B cell (primary cell): ENCODE data around the gene C10orf90. TPM values are rescaled to one million over a fixed set of nuclear protein-coding genes. Genes with fewer than 3 reads are reported as not detected.

ENCODE experiments used
- ATAC-seq: fragments of 200-7000 bp; cut with Tn5 transposase; one replicate; pipeline ENCODE4 v1.10.0; 2021; ENCODE audit warnings: low read depth, mild to moderate bottlenecking, moderate number of reproducible peaks, moderate library complexity
- CTCF ChIA-PET: fragments of 350-600 bp; sonication (Branson Sonifier 250); formaldehyde crosslinking; loops from one replicate; lab custom pipeline; 2021; ENCODE audit warnings: antibody characterized with exemption, inconsistent platforms; lab: Charles Lee
- POLR2A ChIA-PET: fragments of 350-600 bp; sonication (Branson Sonifier 250); formaldehyde crosslinking; loops from one replicate; lab custom pipeline; 2021; ENCODE audit warnings: antibody characterized with exemption; lab: Charles Lee
- DNase-seq: peaks from one replicate; pipeline ENCODE4 v3.0.0; 2013
- H2AFZ ChIP-seq: 2 replicates; pipeline ENCODE4 v1.6.1; 2012; ENCODE audit warnings: mild to moderate bottlenecking, low read depth, low read length; ENCODE audit not compliant: insufficient read depth, poor library complexity, severe bottlenecking
- H3K27ac ChIP-seq, 2 donors: 1 replicate in 1 of 2; 2 replicates in 1 of 2; pipeline ENCODE4 v1.5.1; 2012 to 2013; ENCODE audit warnings: low read length in 2 of 2, mild to moderate bottlenecking in 2 of 2, moderate library complexity in 1 of 2
- H3K27me3 ChIP-seq, 4 experiments: fragments of 200-600 bp in 1 of 4; sonication (generic) in 1 of 4; replicated peaks in 1 of 4; 1 replicate in 2 of 4; 2 replicates in 2 of 4; pipeline versions ENCODE4 v1.6.1 to v1.7.0; 2013 to 2016; ENCODE audit warnings: low read length in 3 of 4, mild to moderate bottlenecking in 2 of 4, mixed read lengths in 1 of 4, moderate library complexity in 1 of 4; ENCODE audit not compliant: insufficient read depth in 4 of 4, control insufficient read depth in 3 of 4; ENCODE audit errors: control extremely low read depth in 1 of 4
- H3K36me3 ChIP-seq, 2 experiments: replicated peaks in 1 of 2; 1 replicate in 1 of 2; 2 replicates in 1 of 2; pipeline versions ENCODE4 v1.6.1 to v1.7.1; 2013; ENCODE audit warnings: low read length in 1 of 2; ENCODE audit not compliant: insufficient read depth in 2 of 2, control insufficient read depth in 1 of 2; ENCODE audit errors: control extremely low read depth in 1 of 2, extremely low read depth in 1 of 2
- H3K4me1 ChIP-seq, 2 donors: fragments of 200-600 bp in 1 of 2; sonication (generic) in 1 of 2; 1 replicate in 1 of 2; 2 replicates in 1 of 2; pipeline versions ENCODE4 v1.5.1 to v1.6.1; 2013 to 2017; ENCODE audit warnings: low read length in 2 of 2; ENCODE audit not compliant: control insufficient read depth in 2 of 2, insufficient read depth in 2 of 2
- H3K4me2 ChIP-seq: replicated peaks from 2 replicates; pipeline ENCODE3; 2012; ENCODE audit warnings: mild to moderate bottlenecking, low read depth, low read length; ENCODE audit not compliant: poor library complexity, severe bottlenecking
- H3K4me3 ChIP-seq, 5 experiments: fragments of 200-600 bp in 1 of 5; sonication (generic) in 1 of 5; 1 replicate in 3 of 5; 2 replicates in 2 of 5; pipeline versions ENCODE4 v1.5.1 to v1.7.0; 2011 to 2016; ENCODE audit warnings: low read length in 4 of 5, mild to moderate bottlenecking in 4 of 5, low read depth in 2 of 5, control low read depth in 1 of 5, moderate library complexity in 1 of 5; ENCODE audit not compliant: insufficient read depth in 1 of 5; ENCODE audit errors: control extremely low read depth in 1 of 5, extremely low read depth in 1 of 5
- H3K79me2 ChIP-seq: fragments of 200-600 bp; sonication (generic); one replicate; pipeline ENCODE4 v1.6.0; 2016; ENCODE audit warnings: low read length; ENCODE audit not compliant: control insufficient read depth, insufficient read depth
- H3K9ac ChIP-seq: fragments of 200-600 bp; sonication (generic); 2 replicates; pipeline ENCODE4 v1.6.1; 2017; ENCODE audit warnings: mild to moderate bottlenecking, low read length, moderate library complexity
- H3K9me3 ChIP-seq, 3 donors: one replicate each; pipeline versions ENCODE4 v1.6.1 to v1.7.1; 2013; ENCODE audit warnings: low read length in 2 of 3; ENCODE audit not compliant: control insufficient read depth in 2 of 3, insufficient read depth in 1 of 3; ENCODE audit errors: control extremely low read depth in 1 of 3
- H4K20me1 ChIP-seq: 2 replicates; pipeline ENCODE4 v1.6.0; 2012; ENCODE audit warnings: mild to moderate bottlenecking, low read length; ENCODE audit not compliant: insufficient read depth, control insufficient read depth, poor library complexity, severe bottlenecking
- H3K27ac Mint-ChIP-seq: one replicate; pipeline ENCODE4 v1.8.0; 2021; ENCODE audit warnings: mixed read lengths
- H3K27me3 Mint-ChIP-seq: one replicate; pipeline ENCODE4 v1.8.0; 2021; ENCODE audit warnings: mixed read lengths
- H3K4me1 Mint-ChIP-seq: one replicate; pipeline ENCODE4 v1.8.0; 2021; ENCODE audit warnings: mixed read lengths
- H3K4me3 Mint-ChIP-seq: one replicate; pipeline ENCODE4 v1.8.0; 2021; ENCODE audit warnings: mixed read lengths
- H3K9me3 Mint-ChIP-seq: one replicate; pipeline ENCODE4 v1.8.0; 2022; ENCODE audit warnings: mixed read lengths; ENCODE audit not compliant: insufficient read depth
- CTCF ChIP-seq: fragments of 200-600 bp; IDR thresholded peaks from one replicate; pipeline ENCODE4 v1.8.0; 2022; ENCODE audit warnings: antibody characterized with exemption, mild to moderate bottlenecking
- EZH2 ChIP-seq: IDR thresholded peaks from 2 replicates; pipeline ENCODE4 v1.6.1; 2012; ENCODE audit warnings: borderline replicate concordance, low read depth, mild to moderate bottlenecking, moderate library complexity, low read length; ENCODE audit not compliant: insufficient read depth, poor library complexity, severe bottlenecking
- WGBS: methylation state at CpG from one replicate; pipeline ENCODE4 v1.1.5; 2013; ENCODE audit warnings: missing lambda C conversion rate; ENCODE audit not compliant: insufficient coverage; 5-methylcytosine and 5-hydroxymethylcytosine counted together
- intact Hi-C: fragments of 100-400 bp; cut with micrococcal nuclease; formaldehyde crosslinking; loops from one replicate; pipeline ENCODE4 v1.10.0; 2022
- polyA plus RNA-seq: library from polyadenylated mRNA; depleted of rRNA; stranded (reverse); fragments of >200 nt; gene quantifications from 2 replicates; pipeline ENCODE4 v1.2.3, GENCODE V29; 2012
- total RNA-seq, 2 donors: library from RNA; stranded (reverse); fragments of 120-200 nt in 1 of 2; gene quantifications; 1 replicate in 1 of 2; 2 replicates in 1 of 2; pipeline versions ENCODE4 v1.2.3 to v1.2.4, GENCODE V29; 2013 to 2022

C10orf90 gene
- total and polyA plus RNA-seq, 2 donors (not counting 1 experiment from before 2014, with no cell fraction given): not detected

GRCh38 chr10:126685756-126686155 is 15.3 kb upstream of the C10orf90 start:
- no peaks in the 10 kb centered on the region for H3K27me3 ChIP-seq
- H3K4me2 ChIP-seq: no peak overlapping the region
- no peak overlapping the region for H3K4me3 ChIP-seq
- ATAC-seq (no peak), DNase-seq (no peak)
- intact Hi-C loops: no loop called here
- no peak overlapping the region for H3K9ac ChIP-seq
- TF ChIP-seq CTCF (no peak), EZH2 (no peak)
- Mint-ChIP-seq H3K4me1 (no peaks in the 10 kb centered on the region), H3K27ac (no peak overlapping the region), H3K4me3 (no peak overlapping the region), H3K27me3 (no peaks in the 10 kb centered on the region), H3K9me3 (peaks cover 3% of the 10 kb centered on the region)
- no peak overlapping the region for H3K27ac ChIP-seq
- no peaks in the 10 kb centered on the region for H4K20me1 ChIP-seq
- no peaks in the 10 kb centered on the region for H3K79me2 ChIP-seq
- WGBS: 97% methylated on average over 3 of the region's 4 CpGs
- no peak overlapping the region for H2AFZ ChIP-seq
- peaks cover 0 to 28% (median 0%) of the 10 kb centered on the region in 3 donors for H3K9me3 ChIP-seq
- H3K4me1 ChIP-seq: no peaks in the 10 kb centered on the region
- ChIA-PET POLR2A (no interaction called here), CTCF (no interaction called here)
- H3K36me3 ChIP-seq: no peaks in the 10 kb centered on the region

- no peak for ATAC-seq
- H3K27ac Mint-ChIP-seq: no peak overlapping the region
- Histone ChIP-seq H3K27me3 (no peaks in the 10 kb centered on the region), H2AFZ (no peak overlapping the region), H3K79me2 (no peaks in the 10 kb centered on the region), H4K20me1 (no peaks in the 10 kb centered on the region), H3K9me3 (peaks cover 0 to 23% (median 0%) of the 10 kb centered on the region in 3 donors), H3K27ac (no peak overlapping the region), H3K4me2 (no peak overlapping the region), H3K4me1 (no peaks in the 10 kb centered on the region), H3K9ac (no peak overlapping the region), H3K36me3 (no peaks in the 10 kb centered on the region), H3K4me3 (no peak overlapping the region)
- 100% methylated on average over 1 of the region's 3 CpGs for WGBS
- CTCF ChIA-PET: no interaction called here
- no peak for TF ChIP-seq EZH2
- no peak for TF ChIP-seq CTCF
- no peak for DNase-seq
- no peak overlapping the region for H3K4me3 Mint-ChIP-seq
- POLR2A ChIA-PET: no interaction called here
- no peaks in the 10 kb centered on the region for H3K4me1 Mint-ChIP-seq
- no peaks in the 10 kb centered on the region for H3K27me3 Mint-ChIP-seq
- intact Hi-C loops: no loop called here
- H3K9me3 Mint-ChIP-seq: peaks cover 3% of the 10 kb centered on the region
Observed at GRCh38 chr10:126684171-126684745, 13.8 kb upstream of the C10orf90 start.
